GM12892 (cell line): Measurements from ENCODE around the gene MOSPD2.

Experiments
- POLR2A ChIP-seq: IDR thresholded peaks from 2 replicates; pipeline ENCODE4 v1.6.1; 2011; ENCODE audit warnings: low read depth, low read length, control low read depth
- POLR2AphosphoS5 ChIP-seq: IDR thresholded peaks from 2 replicates; pipeline ENCODE4 v1.6.1; 2011; ENCODE audit warnings: low read depth, low read length, control low read depth

- no peak for TF ChIP-seq POLR2A
- no peak for TF ChIP-seq POLR2AphosphoS5
Observed at GRCh38 chrX:14936561-14936960, 63.3 kb downstream of the MOSPD2 start.
